Measurements from ENCODE around the gene DCUN1D3.
"Not testable (repeated sequence)": the region's sequence is repeated elsewhere in the genome, so short reads cannot be mapped to it uniquely, and the experiment has no call there.

DCUN1D3 gene

DNA sequence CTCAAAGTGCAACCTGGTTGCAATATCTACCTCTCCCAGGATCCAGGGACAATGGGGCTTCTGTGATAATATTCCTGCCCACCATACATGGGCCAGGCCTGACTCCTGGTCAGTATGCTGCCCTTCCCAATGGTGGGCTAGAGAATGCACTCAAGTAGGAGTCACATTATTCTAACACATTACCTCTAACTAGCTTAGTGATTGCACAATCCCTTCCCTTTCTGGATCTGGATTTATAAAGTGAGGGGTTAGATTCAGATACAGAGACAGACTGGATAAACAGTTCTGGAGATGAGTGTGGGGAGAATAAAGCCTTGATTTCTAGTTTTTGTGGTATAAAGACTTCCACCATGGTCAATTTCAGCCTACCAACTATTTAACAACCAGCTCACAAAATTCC, 33.4 kb upstream of the DCUN1D3 start:
- no peak overlapping the region for H3K4me3 Mint-ChIP-seq
- H3K27ac Mint-ChIP-seq: no peak overlapping the region
- TF ChIP-seq, protein P1, sequence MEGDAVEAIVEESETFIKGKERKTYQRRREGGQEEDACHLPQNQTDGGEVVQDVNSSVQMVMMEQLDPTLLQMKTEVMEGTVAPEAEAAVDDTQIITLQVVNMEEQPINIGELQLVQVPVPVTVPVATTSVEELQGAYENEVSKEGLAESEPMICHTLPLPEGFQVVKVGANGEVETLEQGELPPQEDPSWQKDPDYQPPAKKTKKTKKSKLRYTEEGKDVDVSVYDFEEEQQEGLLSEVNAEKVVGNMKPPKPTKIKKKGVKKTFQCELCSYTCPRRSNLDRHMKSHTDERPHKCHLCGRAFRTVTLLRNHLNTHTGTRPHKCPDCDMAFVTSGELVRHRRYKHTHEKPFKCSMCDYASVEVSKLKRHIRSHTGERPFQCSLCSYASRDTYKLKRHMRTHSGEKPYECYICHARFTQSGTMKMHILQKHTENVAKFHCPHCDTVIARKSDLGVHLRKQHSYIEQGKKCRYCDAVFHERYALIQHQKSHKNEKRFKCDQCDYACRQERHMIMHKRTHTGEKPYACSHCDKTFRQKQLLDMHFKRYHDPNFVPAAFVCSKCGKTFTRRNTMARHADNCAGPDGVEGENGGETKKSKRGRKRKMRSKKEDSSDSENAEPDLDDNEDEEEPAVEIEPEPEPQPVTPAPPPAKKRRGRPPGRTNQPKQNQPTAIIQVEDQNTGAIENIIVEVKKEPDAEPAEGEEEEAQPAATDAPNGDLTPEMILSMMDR (IDR thresholded peaks at IDR 0.05): no peak
- no peaks in the 10 kb centered on the region for H3K9me3 Mint-ChIP-seq
- no peaks in the 10 kb centered on the region for H3K36me3 Mint-ChIP-seq (ENCODE audit: low read depth)
- DNase-seq: no peak
- H3K27me3 Mint-ChIP-seq (ENCODE audit: low read depth, poor library complexity): peaks cover 3% of the 10 kb centered on the region
- peaks cover 14% of the 10 kb centered on the region for H3K4me1 Mint-ChIP-seq

DNA sequence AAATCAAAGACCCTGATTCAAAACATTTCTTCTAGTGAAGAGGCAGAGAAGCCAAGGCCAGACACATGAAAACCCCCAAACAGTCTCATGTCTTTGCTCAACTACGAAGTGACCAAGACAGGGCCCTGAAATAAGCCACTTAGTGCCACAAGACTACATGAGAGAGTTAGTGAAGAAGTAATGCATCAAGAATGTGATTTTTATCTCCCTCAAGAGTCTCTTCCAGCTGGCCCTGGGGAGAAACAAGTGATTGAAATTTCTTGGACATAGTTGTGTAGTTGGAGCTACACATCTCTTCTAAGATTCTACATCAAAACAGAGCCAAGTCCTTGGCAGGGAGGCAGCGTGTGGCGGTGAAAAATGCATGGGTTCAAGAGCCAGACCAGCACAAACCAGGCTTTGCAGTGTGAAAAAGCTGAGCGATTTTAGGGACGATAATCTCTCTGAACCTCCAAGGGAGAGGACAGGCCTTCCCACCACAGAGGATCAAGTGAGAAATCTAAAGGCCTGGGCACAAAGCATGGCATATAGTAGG, 31.0 kb upstream of the DCUN1D3 start:
- Mint-ChIP-seq H3K4me3 (no peak overlapping the region), H3K9me3 (no peaks in the 10 kb centered on the region)
- no peak for DNase-seq

GRCh38 chr16:20930365-20930690, 30.2 kb upstream of the DCUN1D3 start:
- Mint-ChIP-seq H3K36me3 (ENCODE audit: low read depth) (peaks cover 12% of the 10 kb centered on the region), H3K27ac (no peak overlapping the region), H3K4me1 (peaks cover 5% of the 10 kb centered on the region), H3K27me3 (ENCODE audit: low read depth, poor library complexity) (peaks cover 3% of the 10 kb centered on the region), H3K9me3 (no peaks in the 10 kb centered on the region), H3K4me3 (no peak overlapping the region)
- TF ChIP-seq, protein P1 (IDR thresholded peaks at IDR 0.05): no peak
- no peak for DNase-seq

More for the DNA sequence above, 31.0 kb upstream of the DCUN1D3 start:
- peaks cover 4% of the 10 kb centered on the region for H3K36me3 Mint-ChIP-seq (ENCODE audit: low read depth)
- TF ChIP-seq, protein P1 (IDR thresholded peaks at IDR 0.05): no peak
- H3K27me3 Mint-ChIP-seq (ENCODE audit: low read depth, poor library complexity): peaks cover 3% of the 10 kb centered on the region
- peaks cover 5% of the 10 kb centered on the region for H3K4me1 Mint-ChIP-seq
- H3K27ac Mint-ChIP-seq: peak overlapping the region; percentile 88

- not testable (repeated sequence) for H3K9me3 Mint-ChIP-seq, H3K4me1 Mint-ChIP-seq
Measured at GRCh38 chr16:20929676-20930364, 29.7 kb upstream of the DCUN1D3 start.

GRCh38 chr16:20928774-20929411, 28.7 kb upstream of the DCUN1D3 start:
- TF ChIP-seq, protein P1 (IDR thresholded peaks at IDR 0.05): no peak
- H3K9me3 Mint-ChIP-seq: no peaks in the 10 kb centered on the region
- H3K36me3 Mint-ChIP-seq (ENCODE audit: low read depth): peaks cover 19% of the 10 kb centered on the region
- H3K27me3 Mint-ChIP-seq (ENCODE audit: low read depth, poor library complexity): peaks cover 3% of the 10 kb centered on the region
- no peak overlapping the region for H3K4me3 Mint-ChIP-seq
- no peak for DNase-seq
- H3K27ac Mint-ChIP-seq: no peak overlapping the region
- peaks cover 5% of the 10 kb centered on the region for H3K4me1 Mint-ChIP-seq

More at GRCh38 chr16:20929676-20930364, 29.7 kb upstream of the DCUN1D3 start:
- DNase-seq; H3K4me3 Mint-ChIP-seq; H3K27ac Mint-ChIP-seq; H3K27me3 Mint-ChIP-seq (ENCODE audit: low read depth, poor library complexity): not testable (repeated sequence)
- H3K36me3 Mint-ChIP-seq (ENCODE audit: low read depth): peaks cover 15% of the 10 kb centered on the region

- TF ChIP-seq, protein P1 (IDR thresholded peaks at IDR 0.05): no peak
- no peak for DNase-seq
- H3K27ac Mint-ChIP-seq: no peak overlapping the region
- peaks cover 5% of the 10 kb centered on the region for H3K4me1 Mint-ChIP-seq
- no peaks in the 10 kb centered on the region for H3K9me3 Mint-ChIP-seq
- H3K36me3 Mint-ChIP-seq (ENCODE audit: low read depth): peaks cover 23% of the 10 kb centered on the region
- no peak overlapping the region for H3K4me3 Mint-ChIP-seq
- no peaks in the 10 kb centered on the region for H3K27me3 Mint-ChIP-seq (ENCODE audit: low read depth, poor library complexity)
Measured at GRCh38 chr16:20925751-20926150, 25.6 kb upstream of the DCUN1D3 start.

Measured in nephron progenitor cell (in vitro differentiated cells).